ENCODE measurements around the gene RRP36.

RRP36 gene

DNA sequence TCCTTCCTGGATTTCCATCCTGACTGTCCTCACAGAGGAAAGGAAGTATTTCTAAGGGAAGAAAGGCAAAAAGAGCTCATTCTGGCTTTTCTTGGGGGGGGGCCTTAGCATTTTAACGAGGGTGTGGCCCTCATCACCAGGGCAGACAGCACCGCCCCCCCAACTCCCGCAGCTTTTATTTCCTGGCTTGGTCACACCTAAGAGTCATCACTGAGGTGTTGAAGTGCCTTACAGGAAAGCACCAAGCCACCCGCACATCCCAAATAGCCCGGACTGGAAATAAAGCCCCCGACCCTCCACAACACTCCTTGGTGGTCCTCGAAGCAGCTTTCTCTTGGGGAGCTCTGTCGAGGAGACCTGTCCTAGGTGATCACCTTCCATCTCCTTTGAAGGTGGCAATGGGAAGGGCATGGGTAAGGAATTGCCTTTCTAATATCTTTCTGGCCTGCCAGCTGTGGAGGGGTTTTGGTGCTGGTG, 55.9 kb downstream of the RRP36 start:
- peak overlapping the region; percentile 88 for H3K4me3 ChIP-seq (ENCODE audit: low read depth, low read length)
- ChIA-PET POLR2A (interaction anchor here (0.6 to 2.6 kb wide), 16 partner anchors 9 to 198 kb away, joined by 3 to 31 read pairs (median 6); partner anchors contain the start of genes CNPY3, CUL7, KLC4 and KLHDC3), CTCF (interaction anchor here (0.6 to 7.6 kb wide), 10 partner anchors 17 to 125 kb away, joined by 3 to 83 read pairs (median 3); partner anchors contain the start of genes KLC4 and MRPL2)

DNA sequence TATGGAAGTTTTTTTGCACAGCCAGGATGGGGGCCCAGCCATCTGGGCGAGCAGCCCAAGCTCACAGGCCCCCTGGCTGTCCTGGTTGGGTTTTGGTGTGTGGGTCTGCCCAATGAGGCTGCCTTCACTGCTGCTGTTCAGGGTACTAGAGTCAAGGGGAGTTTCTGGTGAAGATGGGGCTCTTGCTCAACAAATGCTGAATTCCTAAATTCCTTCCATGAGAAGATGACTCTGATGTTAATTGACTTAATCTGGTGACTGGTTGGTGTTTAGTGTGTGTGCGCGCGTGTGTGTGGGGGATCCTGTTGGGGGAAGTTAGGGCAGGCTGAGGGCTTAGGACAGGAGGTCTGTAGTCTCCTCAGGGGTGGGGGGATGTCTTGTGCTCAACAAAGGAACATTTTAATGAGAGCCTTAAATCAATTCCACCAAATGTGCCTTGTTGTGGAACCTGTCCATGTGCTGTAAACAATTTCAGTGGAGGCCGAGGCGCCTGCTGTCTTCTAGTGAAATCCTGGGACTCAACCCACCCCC, 56.6 kb downstream of the RRP36 start:
- ChIA-PET CTCF (interaction anchor here (0.9 to 7.6 kb wide), 5 partner anchors 17 to 65 kb away, joined by 3 to 83 read pairs (median 7); no protein-coding TSS in a partner anchor), POLR2A (interaction anchor here (1.2 to 2.5 kb wide), 3 partner anchors 9 to 149 kb away, joined by 3 to 31 read pairs (median 5); partner anchors contain the start of genes CNPY3, KLC4 and MRPL2)
- peaks cover 14% of the 10 kb centered on the region for H3K4me1 ChIP-seq (ENCODE audit: control insufficient read depth, insufficient read depth, low read length)
- H3K36me3 ChIP-seq (ENCODE audit: control insufficient read depth in 2 of 2, insufficient read depth in 1 of 2, low read length in 2 of 2), result peaks cover 0 to 14% of the 10 kb centered on the region in 2 experiments; a peak in 1 of 3 replicates
- H3K4me3 ChIP-seq (ENCODE audit: low read depth, low read length), result no peak overlapping the region
- TF ChIP-seq, protein P1, sequence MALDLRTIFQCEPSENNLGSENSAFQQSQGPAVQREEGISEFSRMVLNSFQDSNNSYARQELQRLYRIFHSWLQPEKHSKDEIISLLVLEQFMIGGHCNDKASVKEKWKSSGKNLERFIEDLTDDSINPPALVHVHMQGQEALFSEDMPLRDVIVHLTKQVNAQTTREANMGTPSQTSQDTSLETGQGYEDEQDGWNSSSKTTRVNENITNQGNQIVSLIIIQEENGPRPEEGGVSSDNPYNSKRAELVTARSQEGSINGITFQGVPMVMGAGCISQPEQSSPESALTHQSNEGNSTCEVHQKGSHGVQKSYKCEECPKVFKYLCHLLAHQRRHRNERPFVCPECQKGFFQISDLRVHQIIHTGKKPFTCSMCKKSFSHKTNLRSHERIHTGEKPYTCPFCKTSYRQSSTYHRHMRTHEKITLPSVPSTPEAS (tag by site-specific recombination; IDR thresholded peaks at IDR 0.05), result peak; percentile 67
- TF ChIP-seq ZNF335 (tag by site-specific recombination; conservative IDR thresholded peaks at IDR 0.05) (peak; percentile 87), ZNF792 (tag by site-specific recombination; IDR thresholded peaks at IDR 0.05) (no peak), ZNF561 (tag by site-specific recombination; IDR thresholded peaks at IDR 0.05; ENCODE audit: borderline replicate concordance) (no peak), ZNF266 (tag by site-specific recombination; IDR thresholded peaks at IDR 0.05; ENCODE audit: low read depth) (no peak)
- TF ChIP-seq, protein P2, sequence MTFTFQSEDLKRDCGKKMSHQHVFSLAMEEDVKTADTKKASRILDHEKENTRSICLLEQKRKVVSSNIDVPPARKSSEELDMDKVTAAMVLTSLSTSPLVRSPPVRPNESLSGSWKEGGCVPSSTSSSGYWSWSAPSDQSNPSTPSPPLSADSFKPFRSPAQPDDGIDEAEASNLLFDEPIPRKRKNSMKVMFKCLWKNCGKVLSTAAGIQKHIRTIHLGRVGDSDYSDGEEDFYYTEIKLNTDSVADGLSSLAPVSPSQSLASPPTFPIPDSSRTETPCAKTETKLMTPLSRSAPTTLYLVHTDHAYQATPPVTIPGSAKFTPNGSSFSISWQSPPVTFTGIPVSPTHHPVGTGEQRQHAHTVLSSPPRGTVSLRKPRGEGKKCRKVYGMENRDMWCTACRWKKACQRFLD (tag by site-specific recombination; IDR thresholded peaks at IDR 0.05), result no peak
- TF ChIP-seq, protein P3, sequence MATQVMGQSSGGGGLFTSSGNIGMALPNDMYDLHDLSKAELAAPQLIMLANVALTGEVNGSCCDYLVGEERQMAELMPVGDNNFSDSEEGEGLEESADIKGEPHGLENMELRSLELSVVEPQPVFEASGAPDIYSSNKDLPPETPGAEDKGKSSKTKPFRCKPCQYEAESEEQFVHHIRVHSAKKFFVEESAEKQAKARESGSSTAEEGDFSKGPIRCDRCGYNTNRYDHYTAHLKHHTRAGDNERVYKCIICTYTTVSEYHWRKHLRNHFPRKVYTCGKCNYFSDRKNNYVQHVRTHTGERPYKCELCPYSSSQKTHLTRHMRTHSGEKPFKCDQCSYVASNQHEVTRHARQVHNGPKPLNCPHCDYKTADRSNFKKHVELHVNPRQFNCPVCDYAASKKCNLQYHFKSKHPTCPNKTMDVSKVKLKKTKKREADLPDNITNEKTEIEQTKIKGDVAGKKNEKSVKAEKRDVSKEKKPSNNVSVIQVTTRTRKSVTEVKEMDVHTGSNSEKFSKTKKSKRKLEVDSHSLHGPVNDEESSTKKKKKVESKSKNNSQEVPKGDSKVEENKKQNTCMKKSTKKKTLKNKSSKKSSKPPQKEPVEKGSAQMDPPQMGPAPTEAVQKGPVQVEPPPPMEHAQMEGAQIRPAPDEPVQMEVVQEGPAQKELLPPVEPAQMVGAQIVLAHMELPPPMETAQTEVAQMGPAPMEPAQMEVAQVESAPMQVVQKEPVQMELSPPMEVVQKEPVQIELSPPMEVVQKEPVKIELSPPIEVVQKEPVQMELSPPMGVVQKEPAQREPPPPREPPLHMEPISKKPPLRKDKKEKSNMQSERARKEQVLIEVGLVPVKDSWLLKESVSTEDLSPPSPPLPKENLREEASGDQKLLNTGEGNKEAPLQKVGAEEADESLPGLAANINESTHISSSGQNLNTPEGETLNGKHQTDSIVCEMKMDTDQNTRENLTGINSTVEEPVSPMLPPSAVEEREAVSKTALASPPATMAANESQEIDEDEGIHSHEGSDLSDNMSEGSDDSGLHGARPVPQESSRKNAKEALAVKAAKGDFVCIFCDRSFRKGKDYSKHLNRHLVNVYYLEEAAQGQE (tag by site-specific recombination; IDR thresholded peaks at IDR 0.05), result peak; percentile 39; the same call in 1 of the 2 replicates
- TF ChIP-seq, protein P4, sequence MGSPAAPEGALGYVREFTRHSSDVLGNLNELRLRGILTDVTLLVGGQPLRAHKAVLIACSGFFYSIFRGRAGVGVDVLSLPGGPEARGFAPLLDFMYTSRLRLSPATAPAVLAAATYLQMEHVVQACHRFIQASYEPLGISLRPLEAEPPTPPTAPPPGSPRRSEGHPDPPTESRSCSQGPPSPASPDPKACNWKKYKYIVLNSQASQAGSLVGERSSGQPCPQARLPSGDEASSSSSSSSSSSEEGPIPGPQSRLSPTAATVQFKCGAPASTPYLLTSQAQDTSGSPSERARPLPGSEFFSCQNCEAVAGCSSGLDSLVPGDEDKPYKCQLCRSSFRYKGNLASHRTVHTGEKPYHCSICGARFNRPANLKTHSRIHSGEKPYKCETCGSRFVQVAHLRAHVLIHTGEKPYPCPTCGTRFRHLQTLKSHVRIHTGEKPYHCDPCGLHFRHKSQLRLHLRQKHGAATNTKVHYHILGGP (tag by site-specific recombination; IDR thresholded peaks at IDR 0.05), result no peak
- H3K27ac ChIP-seq (ENCODE audit: extremely low read depth, low read depth, low read length), result no peak overlapping the region
- H3K9me3 ChIP-seq (ENCODE audit: control insufficient read depth, insufficient read depth, low read depth, low read length), result no peaks in the 10 kb centered on the region

More for the DNA sequence above, 55.9 kb downstream of the RRP36 start:
- no peaks in the 10 kb centered on the region for H3K9me3 ChIP-seq (ENCODE audit: control insufficient read depth, insufficient read depth, low read depth, low read length)
- H3K4me1 ChIP-seq (ENCODE audit: control insufficient read depth, insufficient read depth, low read length), result peaks cover 14% of the 10 kb centered on the region
- no peak overlapping the region; the same call in 1 of the 2 replicates for H3K27ac ChIP-seq (ENCODE audit: extremely low read depth, low read depth, low read length)
- peaks cover 0 to 20% of the 10 kb centered on the region in 2 experiments; a peak in 2 of 3 replicates for H3K36me3 ChIP-seq (ENCODE audit: control insufficient read depth in 2 of 2, insufficient read depth in 1 of 2, low read length in 2 of 2)
- TF ChIP-seq ZNF335 (tag by site-specific recombination; conservative IDR thresholded peaks at IDR 0.05) (peak; percentile 47; the same call in 1 of the 2 replicates), KLF9 (tag by site-specific recombination; IDR thresholded peaks at IDR 0.05; ENCODE audit: low read depth) (peak; percentile 52; the same call in 1 of the 2 replicates), EGR2 (tag by site-specific recombination; IDR thresholded peaks at IDR 0.05; ENCODE audit: low read depth) (0 out of 2 replicates have a peak, but pooled peaks have one; percentile 2), KLF1 (tag by site-specific recombination; IDR thresholded peaks at IDR 0.05) (peak; percentile 70), KLF16 (tag by site-specific recombination; IDR thresholded peaks at IDR 0.05) (no peak), ZNF16 (tag by site-specific recombination; IDR thresholded peaks at IDR 0.05; ENCODE audit: low read depth) (no peak)
- TF ChIP-seq, protein P5, sequence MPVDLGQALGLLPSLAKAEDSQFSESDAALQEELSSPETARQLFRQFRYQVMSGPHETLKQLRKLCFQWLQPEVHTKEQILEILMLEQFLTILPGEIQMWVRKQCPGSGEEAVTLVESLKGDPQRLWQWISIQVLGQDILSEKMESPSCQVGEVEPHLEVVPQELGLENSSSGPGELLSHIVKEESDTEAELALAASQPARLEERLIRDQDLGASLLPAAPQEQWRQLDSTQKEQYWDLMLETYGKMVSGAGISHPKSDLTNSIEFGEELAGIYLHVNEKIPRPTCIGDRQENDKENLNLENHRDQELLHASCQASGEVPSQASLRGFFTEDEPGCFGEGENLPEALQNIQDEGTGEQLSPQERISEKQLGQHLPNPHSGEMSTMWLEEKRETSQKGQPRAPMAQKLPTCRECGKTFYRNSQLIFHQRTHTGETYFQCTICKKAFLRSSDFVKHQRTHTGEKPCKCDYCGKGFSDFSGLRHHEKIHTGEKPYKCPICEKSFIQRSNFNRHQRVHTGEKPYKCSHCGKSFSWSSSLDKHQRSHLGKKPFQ (tag by site-specific recombination; IDR thresholded peaks at IDR 0.05), result peak; percentile 25; the same call in 1 of the 2 replicates
- TF ChIP-seq, protein P6, sequence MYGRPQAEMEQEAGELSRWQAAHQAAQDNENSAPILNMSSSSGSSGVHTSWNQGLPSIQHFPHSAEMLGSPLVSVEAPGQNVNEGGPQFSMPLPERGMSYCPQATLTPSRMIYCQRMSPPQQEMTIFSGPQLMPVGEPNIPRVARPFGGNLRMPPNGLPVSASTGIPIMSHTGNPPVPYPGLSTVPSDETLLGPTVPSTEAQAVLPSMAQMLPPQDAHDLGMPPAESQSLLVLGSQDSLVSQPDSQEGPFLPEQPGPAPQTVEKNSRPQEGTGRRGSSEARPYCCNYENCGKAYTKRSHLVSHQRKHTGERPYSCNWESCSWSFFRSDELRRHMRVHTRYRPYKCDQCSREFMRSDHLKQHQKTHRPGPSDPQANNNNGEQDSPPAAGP (tag by site-specific recombination; IDR thresholded peaks at IDR 0.05), result 0 out of 2 replicates have a peak, but pooled peaks have one; percentile 8
